DOHH2 (cell line): ENCODE data around the gene MDFI.

Experiments used
- H3F3A ChIP-seq: fragments of 200-600 bp; sonication (generic), shearing (Covaris generic); 2 replicates; pipeline ENCODE4 v1.6.0; 2016; ENCODE audit warnings: antibody characterized with exemption, mild to moderate bottlenecking; ENCODE audit not compliant: control insufficient read depth, insufficient read depth
- H3K27ac ChIP-seq: fragments of 200-600 bp; sonication (generic); 2 replicates; pipeline ENCODE4 v1.5.1; 2014; ENCODE audit warnings: low read depth, mild to moderate bottlenecking, low read length, moderate library complexity
- H3K27me3 ChIP-seq: fragments of 200-600 bp; sonication (generic); 2 replicates; pipeline ENCODE4 v1.6.1; 2014; ENCODE audit warnings: mild to moderate bottlenecking, low read length, mixed read lengths; ENCODE audit not compliant: control insufficient read depth
- H3K36me3 ChIP-seq: fragments of 200-600 bp; sonication (generic); 2 replicates; pipeline ENCODE4 v1.6.1; 2014; ENCODE audit warnings: mild to moderate bottlenecking, low read length, moderate library complexity, mixed read lengths; ENCODE audit not compliant: control insufficient read depth
- H3K4me1 ChIP-seq: fragments of 200-600 bp; sonication (generic); 2 replicates; pipeline ENCODE4 v1.6.1; 2014; ENCODE audit warnings: mild to moderate bottlenecking, low read length, mixed read lengths; ENCODE audit not compliant: control insufficient read depth
- H3K4me2 ChIP-seq: fragments of 200-600 bp; sonication (generic); 2 replicates; pipeline ENCODE4 v1.6.0; 2014; ENCODE audit warnings: mild to moderate bottlenecking, low read length, moderate library complexity
- H3K4me3 ChIP-seq: fragments of 200-600 bp; sonication (generic); 2 replicates; pipeline ENCODE4 v1.5.1; 2014; ENCODE audit warnings: mild to moderate bottlenecking, low read length, mixed read lengths
- H3K79me2 ChIP-seq: fragments of 200-600 bp; sonication (generic); 2 replicates; pipeline ENCODE4 v1.6.1; 2014; ENCODE audit warnings: mild to moderate bottlenecking, low read length, mixed read lengths; ENCODE audit not compliant: control insufficient read depth
- H3K9me2 ChIP-seq: fragments of 200-600 bp; sonication (generic); replicated peaks from 2 replicates; pipeline ENCODE4 v1.6.1; 2014; ENCODE audit warnings: mild to moderate bottlenecking, low read length, mixed read lengths; ENCODE audit not compliant: control insufficient read depth
- H3K9me3 ChIP-seq: fragments of 200-600 bp; sonication (generic); 2 replicates; pipeline ENCODE4 v1.6.1; 2014; ENCODE audit warnings: antibody characterized with exemption, low read length, mixed read lengths; ENCODE audit not compliant: control insufficient read depth, insufficient read depth
- H4K20me1 ChIP-seq: fragments of 200-600 bp; sonication (generic); 2 replicates; pipeline ENCODE4 v1.6.0; 2014; ENCODE audit warnings: low read depth, mild to moderate bottlenecking, antibody characterized with exemption, low read length, moderate library complexity; ENCODE audit not compliant: control insufficient read depth, insufficient read depth
- EZH2phosphoT487 ChIP-seq: fragments of 200-600 bp; sonication (generic); IDR thresholded peaks from 2 replicates; pipeline ENCODE4 v1.6.1; 2017; ENCODE audit warnings: borderline replicate concordance, mild to moderate bottlenecking, antibody characterized with exemption, low read length, moderate library complexity, mixed read lengths
- TF ChIP-seq, protein P1 (sequence below): fragments of 200-600 bp; sonication (generic); IDR thresholded peaks from one replicate; pipeline ENCODE4 v1.5.1; 2014; ENCODE audit warnings: antibody characterized with exemption, mild to moderate bottlenecking, low read depth, low read length; ENCODE audit not compliant: poor library complexity, severe bottlenecking

MDFI gene

DNA sequence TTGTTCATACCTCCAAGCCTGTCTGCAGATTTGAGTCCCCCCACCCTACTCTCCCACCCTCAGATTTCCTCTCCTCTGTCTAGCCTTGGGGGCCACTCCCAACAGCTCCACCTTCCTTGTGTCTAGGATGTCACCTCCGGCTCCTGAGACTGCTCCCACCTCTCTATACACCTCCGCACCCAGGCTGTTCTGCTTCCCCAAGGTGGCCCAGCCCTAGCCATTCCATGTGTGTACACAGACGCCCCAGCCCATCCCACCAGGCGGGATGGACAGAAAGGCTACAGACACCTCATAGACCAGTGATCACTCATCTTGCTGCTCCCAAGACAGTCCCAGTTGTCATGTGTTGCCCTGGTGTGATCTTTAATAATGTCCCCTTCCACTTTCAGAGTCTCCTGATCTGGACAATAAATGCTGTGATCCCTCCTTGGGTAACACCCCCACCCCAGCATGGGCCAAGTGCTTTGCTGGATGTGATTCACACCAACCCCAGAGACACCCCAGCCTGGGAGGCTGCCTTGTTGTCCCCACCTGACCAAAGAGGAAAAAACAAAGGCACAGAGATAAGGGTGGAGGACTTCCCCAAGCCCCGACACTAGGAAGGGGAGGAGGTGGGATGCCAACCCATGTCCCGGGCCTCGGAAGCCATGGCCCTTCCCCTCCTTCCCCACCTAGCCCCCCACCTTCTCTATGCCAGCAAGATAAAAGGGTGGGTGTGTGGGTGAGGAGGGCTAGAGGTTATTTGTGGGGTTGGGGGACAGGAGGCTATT, 36.1 kb downstream of the MDFI start:
- TF ChIP-seq EZH2phosphoT487 = no peak
- TF ChIP-seq, protein P1, sequence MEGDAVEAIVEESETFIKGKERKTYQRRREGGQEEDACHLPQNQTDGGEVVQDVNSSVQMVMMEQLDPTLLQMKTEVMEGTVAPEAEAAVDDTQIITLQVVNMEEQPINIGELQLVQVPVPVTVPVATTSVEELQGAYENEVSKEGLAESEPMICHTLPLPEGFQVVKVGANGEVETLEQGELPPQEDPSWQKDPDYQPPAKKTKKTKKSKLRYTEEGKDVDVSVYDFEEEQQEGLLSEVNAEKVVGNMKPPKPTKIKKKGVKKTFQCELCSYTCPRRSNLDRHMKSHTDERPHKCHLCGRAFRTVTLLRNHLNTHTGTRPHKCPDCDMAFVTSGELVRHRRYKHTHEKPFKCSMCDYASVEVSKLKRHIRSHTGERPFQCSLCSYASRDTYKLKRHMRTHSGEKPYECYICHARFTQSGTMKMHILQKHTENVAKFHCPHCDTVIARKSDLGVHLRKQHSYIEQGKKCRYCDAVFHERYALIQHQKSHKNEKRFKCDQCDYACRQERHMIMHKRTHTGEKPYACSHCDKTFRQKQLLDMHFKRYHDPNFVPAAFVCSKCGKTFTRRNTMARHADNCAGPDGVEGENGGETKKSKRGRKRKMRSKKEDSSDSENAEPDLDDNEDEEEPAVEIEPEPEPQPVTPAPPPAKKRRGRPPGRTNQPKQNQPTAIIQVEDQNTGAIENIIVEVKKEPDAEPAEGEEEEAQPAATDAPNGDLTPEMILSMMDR = no peak
- no peaks in the 10 kb centered on the region for H4K20me1 ChIP-seq
- peaks cover 20% of the 10 kb centered on the region; the same call in 1 of the 2 replicates for H3K27me3 ChIP-seq
- no peaks in the 10 kb centered on the region for H3F3A ChIP-seq
- H3K9me2 ChIP-seq = no peaks in the 10 kb centered on the region
- H3K9me3 ChIP-seq = no peaks in the 10 kb centered on the region
- no peaks in the 10 kb centered on the region for H3K79me2 ChIP-seq
- H3K4me3 ChIP-seq = no peak overlapping the region
- H3K4me2 ChIP-seq = no peak overlapping the region
- no peaks in the 10 kb centered on the region for H3K4me1 ChIP-seq
- H3K36me3 ChIP-seq = no peaks in the 10 kb centered on the region
- H3K27ac ChIP-seq = no peak overlapping the region

- no peak overlapping the region for H3K27ac ChIP-seq
- no peaks in the 10 kb centered on the region for H3K4me1 ChIP-seq
- H3K36me3 ChIP-seq = no peaks in the 10 kb centered on the region
- no peaks in the 10 kb centered on the region for H3K9me3 ChIP-seq
- H4K20me1 ChIP-seq = no peaks in the 10 kb centered on the region
- no peak for TF ChIP-seq EZH2phosphoT487
- TF ChIP-seq, protein P1 = no peak
- H3K4me3 ChIP-seq = no peak overlapping the region
- no peaks in the 10 kb centered on the region for H3F3A ChIP-seq
- peaks cover 20% of the 10 kb centered on the region; the same call in 1 of the 2 replicates for H3K27me3 ChIP-seq
- H3K79me2 ChIP-seq = no peaks in the 10 kb centered on the region
- H3K9me2 ChIP-seq = no peaks in the 10 kb centered on the region
- H3K4me2 ChIP-seq = no peak overlapping the region
Observed at GRCh38 chr6:41675176-41675775, 37.0 kb downstream of the MDFI start.

DNA sequence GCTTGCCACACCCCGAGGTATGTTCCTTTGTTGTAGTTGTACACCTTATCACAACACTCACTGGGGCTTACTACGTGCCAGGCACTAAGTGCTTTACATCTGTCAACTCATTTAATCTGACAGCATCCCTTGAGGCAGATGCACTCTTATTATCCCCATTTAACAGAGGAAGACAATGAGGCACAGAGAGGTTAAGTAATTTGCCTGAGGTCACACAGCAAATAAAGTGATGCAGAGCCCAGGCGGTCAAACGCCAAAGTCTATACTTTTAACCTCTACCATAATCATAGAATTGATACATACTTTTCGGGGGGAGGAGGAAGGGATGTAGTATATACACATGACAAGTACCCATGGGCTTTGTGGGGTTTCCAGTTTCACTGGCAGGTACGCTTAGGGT, 37.7 kb downstream of the MDFI start:
- Histone ChIP-seq H3K4me2 (no peak overlapping the region), H3F3A (no peaks in the 10 kb centered on the region), H3K9me3 (no peaks in the 10 kb centered on the region), H3K4me1 (no peaks in the 10 kb centered on the region), H3K27me3 (peaks cover 16% of the 10 kb centered on the region; the same call in 1 of the 2 replicates), H3K36me3 (no peaks in the 10 kb centered on the region), H3K27ac (no peak overlapping the region), H3K9me2 (no peaks in the 10 kb centered on the region), H3K79me2 (no peaks in the 10 kb centered on the region), H4K20me1 (no peaks in the 10 kb centered on the region), H3K4me3 (no peak overlapping the region)
- TF ChIP-seq, protein P1 = no peak
- no peak for TF ChIP-seq EZH2phosphoT487
